Hematopoietic multipotent progenitor cell treated with erythropoietin and hydrocortisone succinate and interleukin-3 and kit ligand, for 17 days (in vitro differentiated cells): ENCODE measurements around the gene TEAD3.
"Not testable (repeated sequence)": the region's sequence is repeated elsewhere in the genome, so short reads cannot be mapped to it uniquely, and the experiment has no call there.

ENCODE experiments used
- DNase-seq: peaks from one replicate; pipeline ENCODE4 v3.0.0-alpha.2; 2015; ENCODE audit warnings: low spot score

Gene TEAD3

DNA sequence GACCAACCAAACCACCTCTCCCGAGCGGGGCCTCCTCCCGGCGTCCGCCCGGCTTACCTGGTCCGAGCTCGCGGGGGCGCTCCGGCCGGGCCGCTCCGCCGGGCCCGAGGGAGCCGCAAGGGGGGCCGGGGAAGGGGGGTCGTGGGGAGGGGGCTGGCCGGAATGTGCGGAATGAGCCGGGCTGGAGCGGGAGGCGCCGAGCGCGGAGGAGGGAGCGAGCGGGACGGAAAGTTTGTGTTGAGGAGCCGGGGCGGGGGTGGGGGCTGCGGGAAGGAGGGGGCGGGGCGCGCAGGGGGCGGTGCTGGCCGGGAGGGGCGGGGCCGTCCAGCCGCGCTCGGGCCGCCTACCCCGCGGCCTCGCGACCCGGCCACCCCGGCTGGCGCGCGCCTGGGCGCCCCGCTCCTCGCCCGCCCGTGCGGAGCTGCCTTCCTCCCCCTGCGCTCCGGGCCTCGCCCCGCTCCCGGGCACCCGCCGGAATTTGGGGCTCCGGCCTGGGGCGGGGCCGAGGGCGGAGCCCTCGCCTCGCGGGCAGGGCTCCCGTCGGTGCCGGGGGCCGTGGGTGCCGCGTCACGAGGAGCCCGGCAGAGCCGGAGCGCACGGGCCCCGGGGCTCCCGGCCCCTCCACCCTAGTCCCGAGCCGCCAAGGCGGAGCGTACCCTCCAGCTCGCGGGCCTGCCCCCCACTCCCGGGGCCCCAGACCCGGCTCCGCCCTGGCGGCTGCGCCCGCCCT is at the start of gene TEAD3:
TSS of gene TEAD3 (minus strand) at position 239 of the 730 bp plus-strand sequence.
- DNase-seq: peak; percentile 14

DNA sequence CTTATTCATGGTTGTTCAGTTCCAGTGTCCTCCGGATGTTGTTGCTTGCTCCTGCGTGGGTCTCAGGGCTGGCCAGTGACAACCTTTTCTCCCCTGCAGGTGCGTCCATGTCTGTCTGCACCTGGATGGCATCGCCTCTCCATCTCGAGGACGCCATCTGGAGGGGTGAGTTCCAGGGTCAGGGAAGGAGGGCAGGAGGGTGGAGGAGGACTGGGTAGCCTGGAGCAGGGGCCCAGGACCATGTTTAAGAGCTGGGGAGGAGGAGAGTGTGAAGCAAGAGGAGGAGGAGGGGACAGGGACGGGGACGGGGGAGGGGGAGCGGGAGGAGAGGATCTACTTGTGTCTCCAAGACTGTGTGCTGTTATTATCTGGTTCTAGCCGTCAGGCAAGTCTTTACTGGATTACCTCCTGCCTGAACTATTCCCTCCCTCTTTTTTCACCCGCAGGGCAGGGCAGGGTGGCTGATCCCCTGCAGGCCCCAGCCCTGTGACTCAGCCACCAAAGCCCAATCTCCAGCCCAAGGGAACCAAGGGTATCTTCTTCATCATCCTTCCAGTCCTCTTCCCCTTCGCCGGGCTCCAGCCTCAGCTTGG is 48.0 kb upstream of the TEAD3 start:
- no peak for DNase-seq

DNA sequence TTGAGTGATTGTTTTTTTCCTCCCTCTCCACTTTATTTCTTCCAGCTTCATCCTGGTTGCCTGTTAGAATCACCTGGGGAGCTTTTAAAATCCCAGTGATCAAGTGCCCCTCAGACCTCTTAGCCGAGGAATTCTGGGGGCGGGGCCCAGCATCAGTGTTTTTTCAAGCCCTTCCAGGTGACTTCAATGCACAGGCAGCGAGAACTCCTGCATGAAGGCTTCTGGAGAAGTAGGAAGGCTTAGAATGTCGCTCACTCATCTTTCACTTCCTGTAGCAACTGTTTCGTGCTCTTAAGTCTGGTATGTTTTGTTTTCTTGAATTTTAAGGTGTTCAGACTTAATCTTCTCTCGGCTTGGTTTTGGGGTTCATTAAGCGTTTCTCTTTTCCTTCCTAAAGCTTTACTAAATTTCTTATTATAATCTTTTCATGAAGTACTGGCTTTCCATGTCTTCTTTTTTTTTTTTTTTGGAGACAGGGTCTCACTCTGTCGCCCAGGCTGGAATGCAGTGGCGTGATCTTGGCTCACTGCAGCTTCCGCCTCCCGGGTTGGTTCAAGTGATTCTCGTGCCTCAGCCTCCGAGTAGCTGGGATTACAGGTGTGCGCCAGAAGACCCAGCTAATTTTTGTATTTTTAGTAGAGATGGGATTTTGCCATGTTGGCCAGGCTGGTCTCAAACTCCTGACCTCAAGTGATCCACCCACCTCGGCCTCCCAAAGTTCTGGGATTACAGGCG is 46.7 kb upstream of the TEAD3 start:
- DNase-seq: no peak

DNA sequence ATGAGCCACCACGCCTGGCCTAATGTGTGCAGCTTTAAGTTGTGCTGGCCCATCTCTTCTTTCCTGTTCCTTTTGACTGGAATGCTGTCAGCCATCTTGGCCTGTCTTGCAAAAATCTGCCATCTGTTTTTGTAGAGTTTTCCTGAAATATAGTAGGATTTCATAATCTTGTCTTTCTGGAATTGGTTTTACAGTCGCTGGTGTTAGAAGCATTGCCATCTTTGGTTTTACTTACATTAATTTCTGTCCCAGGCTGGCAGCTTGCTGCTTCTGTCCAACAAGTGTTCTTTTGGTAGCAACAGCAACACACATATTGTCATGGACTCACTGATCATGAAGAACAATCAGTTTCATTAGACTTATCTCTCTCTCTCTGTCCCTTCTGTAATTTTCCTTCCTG is 45.0 kb upstream of the TEAD3 start:
- no peak for DNase-seq

DNA sequence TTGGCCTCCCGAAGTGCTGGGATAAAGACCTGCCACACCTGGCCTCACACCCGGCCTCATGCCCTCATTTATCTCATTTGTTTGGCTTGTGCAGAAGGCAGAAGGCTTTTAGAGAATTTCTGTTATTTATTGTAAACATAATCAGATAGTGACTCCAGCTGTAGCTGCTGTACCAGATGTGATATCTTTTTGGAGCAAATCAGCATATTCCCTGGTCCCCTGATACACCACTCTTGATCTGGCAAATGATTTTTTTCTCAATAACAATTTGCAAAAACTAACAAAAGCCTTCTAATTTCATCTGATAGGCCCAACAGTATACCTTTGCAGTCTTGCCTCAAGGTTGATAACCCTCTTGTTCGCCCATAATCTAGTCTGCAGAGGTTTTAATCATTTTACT is 42.3 kb upstream of the TEAD3 start:
- no peak for DNase-seq

DNA sequence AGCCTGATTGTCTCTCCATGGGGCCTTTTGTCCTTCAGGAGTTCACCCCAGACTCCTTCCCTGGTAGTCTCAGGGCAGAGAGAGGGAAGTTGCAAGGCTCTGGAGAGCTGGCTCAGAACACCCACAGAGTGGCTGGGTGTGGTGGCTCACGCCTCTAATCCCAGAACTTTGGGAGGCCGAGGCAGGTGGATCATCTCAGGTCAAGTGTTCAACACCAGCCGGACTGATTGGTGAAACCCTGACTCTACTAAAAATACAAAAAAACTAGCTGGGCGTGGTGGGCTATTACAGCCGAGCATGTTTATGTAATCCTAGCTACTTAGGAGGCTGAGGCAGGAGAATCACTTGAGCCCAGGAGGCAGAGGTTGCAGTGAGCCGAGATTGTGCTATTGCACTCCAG is 39.0 kb upstream of the TEAD3 start:
- not testable (repeated sequence) for DNase-seq

DNA sequence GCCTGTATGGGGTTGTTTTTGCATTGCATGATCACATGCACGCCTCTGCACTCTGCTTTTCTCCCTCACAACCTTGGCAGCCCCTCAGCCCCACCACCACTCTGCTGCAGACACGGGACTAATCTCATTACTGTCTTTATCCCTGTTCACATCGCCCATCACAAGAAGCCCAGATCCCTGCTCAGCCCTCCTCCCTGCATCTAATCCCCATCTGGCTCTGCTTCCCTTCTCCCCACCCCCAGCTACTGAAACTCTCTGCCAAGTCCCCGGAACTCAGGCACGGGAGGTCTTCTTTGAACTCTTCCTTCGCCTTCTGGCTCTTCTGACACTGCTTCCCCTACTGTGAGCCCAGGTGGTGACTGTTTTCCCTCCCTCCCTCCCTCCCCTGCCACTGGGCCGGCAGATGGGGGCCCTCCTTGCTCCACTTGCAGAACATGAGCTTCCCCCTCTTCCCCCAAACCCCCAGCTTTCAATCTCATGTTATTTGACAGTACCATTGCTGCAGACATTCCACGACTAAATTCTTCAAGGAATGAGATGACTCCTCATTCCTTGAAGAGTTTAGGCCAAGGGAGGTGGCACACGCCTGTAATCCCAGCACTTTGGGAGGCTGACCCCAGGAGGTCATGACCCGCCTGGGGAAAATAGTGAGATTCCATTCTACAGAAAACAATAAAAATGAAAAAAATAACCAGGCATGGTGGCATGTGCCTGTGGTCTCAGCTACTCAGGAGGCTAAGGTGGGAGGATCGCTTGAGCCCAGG is 37.7 kb upstream of the TEAD3 start:
- DNase-seq: no peak

DNA sequence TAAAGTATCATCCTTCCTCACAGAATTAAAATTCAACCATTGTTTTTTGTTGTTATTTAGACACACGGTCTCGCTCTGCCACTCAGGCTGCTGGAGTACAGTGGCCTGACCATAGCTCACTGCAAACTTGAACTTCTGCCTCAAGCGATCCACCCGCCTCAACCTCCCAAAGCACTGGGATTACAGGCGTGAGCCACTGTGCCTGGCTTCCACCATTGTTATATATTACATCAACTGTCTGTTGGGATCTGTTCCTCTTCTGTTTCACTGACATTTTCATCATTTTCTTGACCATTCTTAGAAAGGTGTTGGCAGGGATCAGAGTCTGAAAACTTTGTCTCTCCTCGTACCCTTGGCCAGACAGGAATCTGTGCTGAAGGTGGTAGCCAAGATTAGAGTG is 37.1 kb upstream of the TEAD3 start:
- DNase-seq: no peak

DNA sequence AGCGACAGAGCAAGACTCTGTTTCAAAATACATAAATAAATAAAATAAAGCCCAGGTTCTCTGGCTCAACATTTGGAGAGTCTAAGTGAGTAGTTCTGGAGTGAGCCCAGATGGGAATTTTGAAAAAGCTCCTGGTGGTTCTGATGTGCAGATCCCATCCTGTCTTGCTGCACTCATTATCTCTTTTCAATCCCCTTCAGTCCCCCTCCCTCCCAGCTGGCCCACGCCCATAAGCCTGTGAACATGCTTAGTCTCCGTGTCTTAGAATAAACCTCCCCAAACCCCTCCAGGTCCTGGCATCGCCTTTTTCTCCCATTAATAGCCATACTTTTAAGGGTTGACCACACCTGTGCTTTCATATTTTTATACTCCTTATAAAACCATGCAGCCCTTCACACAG is 35.2 kb upstream of the TEAD3 start:
- DNase-seq: no peak

DNA sequence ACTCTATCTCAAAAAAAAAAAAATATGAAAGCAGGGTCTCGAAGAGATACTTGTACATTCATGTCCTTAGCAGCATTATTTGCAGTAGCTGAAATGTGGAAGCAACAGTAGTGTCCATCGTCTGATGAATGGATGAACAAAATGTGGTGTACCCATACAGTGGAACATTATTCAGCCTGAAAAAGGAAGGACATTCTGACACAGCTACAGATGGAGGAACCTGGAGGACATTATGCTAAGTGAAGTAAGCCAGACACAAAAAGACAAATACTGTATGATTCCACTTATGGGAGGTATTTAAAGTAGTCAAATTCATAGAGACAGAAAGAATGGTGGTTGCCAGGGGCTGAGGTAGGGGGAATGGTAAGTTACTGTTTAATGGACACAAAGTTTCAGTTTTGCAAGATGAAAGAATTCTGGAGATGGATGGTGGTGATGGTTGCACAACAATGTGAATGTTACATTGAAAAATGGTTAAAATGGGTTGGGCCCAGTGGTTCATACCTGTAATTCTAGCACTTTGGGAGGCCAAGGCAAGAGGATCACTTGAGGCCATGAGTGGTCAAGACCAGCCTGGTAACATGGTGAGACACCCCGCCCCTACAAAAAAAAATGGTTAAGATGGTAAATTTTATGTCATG is 27.6 kb upstream of the TEAD3 start:
- no peak for DNase-seq

DNA sequence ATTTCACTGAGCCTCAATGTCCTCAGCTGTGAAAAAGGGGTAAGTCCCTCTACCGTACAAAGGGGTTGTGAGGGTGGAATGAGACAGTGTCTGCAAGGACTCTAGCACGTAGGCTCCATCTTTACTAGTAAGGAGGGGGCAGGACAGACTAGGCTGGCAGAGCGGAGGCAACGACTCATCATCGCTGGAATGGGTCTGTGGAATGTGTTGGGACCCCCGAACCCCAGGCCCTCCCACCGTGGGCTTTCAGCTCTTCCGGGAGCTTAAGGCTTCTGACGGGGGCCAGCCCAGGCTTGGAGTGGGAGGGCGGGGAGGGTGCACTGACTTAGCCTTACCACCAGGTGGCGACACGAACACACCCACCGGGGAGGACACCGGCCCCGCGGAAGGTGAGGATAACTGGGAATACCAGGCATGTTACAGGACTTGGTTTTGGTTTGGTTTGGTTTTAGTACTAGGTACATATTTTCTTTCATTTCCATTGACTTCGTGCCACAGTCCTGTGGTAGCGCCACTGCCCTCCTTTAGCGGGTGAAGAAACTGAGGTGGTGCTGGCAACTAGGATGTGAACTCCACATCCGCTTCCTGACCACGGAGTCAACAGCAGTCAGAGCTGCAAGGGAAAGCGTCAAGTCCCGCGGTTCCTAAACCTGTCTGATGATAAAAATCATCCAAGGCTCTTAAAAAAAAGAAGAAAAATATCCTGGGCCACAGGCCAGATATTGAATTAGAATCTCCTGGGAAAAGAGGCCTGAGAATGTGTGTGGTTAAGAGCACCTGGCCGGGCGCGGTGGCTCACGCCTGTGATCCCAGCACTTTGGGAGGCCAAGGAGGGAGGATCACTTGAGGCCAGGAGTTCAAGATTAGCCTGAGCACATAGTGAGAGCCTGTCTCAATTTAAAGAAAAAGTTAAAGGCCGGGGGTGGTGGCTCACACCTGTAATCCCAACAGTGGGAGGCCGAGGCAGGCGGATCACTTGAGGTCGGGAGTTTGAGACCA is 26.1 kb upstream of the TEAD3 start:
- peak; percentile 66 for DNase-seq

DNA sequence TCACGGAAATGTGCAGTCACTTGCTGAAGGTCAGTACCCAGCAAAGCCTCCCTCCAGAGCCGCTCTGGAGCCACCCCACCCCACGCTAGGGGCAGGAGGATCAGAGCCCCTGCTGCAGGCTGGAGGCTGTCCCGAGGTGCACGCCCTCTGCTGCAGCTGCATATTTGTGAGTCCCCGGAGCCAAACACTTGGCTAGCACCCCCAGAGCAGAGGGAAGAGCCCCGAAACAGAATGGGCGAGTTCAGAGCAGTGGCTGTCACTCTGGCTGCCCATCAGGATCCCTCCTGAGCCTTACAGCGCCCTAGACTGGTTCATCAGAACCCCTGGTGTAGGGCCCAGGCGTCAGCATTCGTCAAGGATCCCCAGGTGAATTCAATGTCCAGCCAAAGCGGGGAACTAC is 25.3 kb upstream of the TEAD3 start:
- no peak for DNase-seq

DNA sequence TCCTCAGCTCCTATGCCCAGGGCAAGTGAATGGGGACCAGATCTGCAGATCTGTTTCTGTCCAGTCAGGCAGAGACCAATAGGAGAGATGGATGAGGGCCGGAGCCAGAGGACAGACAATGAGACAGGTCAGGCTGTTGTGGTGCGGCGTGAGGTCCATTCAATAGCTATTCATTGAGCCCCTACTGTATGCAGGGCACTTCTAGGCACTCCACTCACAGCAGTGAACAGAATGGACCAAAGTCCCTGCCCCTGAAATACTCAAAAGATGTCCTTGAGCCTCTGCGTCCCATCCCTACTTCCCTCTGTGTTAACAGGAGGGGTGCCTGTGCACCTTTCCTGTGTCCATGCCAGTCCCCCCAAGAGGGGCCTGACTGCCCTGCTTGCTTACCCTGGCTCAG is 24.4 kb upstream of the TEAD3 start:
- no peak for DNase-seq

DNA sequence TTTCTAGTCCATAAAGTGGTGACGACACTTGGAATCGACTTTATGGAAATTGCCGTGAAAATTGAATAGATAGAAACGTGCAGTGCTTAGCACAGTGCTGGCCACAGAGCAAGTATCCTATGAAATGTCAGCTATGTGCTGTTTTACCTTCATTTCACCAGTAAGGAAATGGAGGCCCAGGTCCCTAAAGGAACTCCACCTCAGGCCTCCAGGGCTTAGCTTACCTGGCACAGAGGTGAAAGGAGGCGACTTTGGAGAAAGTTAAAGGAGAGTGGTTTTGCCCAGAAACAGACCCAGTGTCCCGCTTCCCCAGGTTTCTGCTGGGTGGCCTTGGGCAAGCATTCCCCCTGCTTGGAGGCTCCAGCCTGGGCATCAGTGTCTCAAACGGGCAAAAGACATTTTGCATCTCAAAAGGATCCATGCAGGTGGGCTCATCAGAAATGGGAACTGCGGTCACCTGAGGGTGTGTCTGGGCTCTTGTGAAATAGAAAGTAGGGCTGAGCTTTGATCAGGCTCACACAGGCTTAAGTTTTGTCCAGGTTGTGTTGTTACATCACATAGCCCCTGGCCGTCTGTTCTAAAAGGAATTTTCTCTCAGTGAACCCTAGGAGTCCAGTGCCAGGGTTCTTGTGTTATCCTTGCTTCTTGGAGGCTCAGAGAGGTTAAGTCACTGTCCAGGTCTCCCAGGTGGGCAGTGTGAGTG is 22.6 kb upstream of the TEAD3 start:
- no peak for DNase-seq

DNA sequence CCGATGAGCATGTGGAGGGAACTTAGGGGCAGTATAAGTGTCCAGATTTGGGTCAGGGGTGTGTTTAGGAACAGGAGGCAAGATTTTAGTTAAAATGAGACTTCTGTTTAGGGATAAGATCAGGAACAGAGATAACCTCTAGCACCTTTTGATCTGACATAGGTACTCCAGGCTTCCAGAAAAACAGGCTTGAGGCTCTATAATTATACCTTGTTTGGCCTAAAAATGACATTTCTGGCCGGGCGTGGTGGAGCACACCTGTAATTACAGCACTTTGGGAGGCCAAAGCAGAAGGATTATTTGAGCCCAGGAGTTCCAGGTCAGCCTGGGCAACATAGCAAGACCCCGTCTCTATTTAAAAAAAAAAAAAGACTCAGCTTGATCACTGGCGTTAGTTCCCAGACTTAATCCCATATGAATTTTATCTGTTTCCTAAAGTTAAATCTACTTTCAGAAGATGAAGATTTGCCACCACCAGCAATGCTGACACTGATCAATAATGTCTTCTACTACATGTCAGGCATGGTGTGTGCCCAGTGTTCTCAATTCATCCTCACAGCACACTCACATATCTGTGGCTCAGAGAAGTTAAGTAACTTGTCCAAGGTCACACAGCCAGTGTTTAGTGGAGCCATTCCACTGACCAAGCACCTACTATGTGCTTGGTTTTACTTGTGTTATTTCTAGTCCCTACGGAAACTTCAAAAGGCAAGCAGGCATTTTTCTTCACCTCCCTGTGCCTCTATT is 21.9 kb upstream of the TEAD3 start:
- DNase-seq: no peak

DNA sequence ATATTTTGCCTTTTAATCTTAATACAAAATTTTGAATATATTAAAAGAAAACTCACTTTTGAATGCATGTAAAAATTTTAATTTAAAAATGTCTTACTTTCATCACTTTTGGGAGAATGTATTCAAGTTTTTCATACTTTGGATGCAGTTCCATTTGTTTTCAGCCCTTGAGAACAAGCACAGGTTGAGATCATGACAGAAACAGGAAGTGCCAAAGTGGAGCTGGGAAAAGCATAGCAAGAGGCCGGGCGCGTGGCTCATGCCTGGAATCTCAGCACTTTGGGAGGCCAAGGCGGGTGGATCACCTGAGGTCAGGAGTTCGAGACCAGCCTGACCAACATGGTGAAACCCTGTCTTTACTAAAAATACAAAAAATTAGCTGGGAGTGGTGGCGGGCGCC is 21.1 kb upstream of the TEAD3 start:
- DNase-seq: not testable (repeated sequence)

DNA sequence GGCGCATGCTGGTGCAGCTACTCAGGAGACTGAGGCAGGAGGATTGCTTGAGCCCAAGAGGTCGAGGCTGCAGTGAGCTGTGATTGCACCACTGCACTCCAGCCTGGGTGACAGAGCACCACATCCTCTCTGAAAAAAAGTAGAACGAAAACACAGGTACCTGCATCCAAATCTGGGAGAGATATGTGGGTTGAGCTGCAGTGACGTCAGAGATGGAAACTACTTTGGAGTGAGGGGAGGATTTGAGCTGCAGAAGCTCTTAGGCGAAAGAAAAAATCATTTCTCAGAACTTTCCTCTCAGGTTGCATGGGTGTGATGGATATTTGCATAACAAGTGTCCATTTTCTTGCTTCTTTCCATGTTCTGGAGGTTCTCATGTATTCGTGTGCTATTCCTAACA is 19.8 kb upstream of the TEAD3 start:
- DNase-seq: no peak

DNA sequence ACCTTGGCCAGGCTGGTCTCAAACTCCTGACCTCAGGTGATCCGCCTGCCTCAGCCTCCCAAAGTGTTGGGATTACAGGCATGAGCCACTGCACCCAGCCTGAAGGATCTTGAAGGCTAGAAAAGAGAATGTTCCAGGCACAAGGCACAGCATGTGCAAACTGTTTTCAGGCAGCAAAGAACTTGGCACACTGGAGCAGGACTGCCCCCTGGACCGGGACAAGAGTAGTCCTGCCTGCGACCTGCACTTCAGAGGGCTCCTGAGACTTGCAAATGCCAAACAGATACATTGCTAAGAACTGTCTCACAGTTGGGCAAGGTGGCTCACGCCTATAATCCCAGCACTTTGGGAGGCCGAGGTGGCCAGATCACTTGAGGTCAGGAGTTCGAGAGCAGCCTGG is 19.1 kb upstream of the TEAD3 start:
- DNase-seq: not testable (repeated sequence)

DNA sequence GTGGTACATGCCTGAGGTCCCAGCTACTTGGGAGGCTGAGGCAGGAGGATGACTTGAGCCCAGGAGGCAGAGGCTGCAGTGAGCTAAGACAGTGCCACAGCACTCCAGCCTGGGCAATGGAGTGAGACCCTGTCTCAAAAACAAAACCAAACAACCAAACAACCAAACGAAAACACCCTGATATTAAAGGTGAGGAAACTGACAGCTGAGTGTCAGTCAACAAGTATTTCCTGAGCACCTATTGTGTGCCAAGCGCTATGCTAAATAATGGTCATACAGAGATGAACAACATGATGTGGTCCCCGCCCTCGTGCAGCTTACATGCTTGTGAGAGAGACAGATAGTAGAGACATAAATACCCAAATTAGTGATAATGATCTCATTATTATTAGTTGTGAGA is 17.7 kb upstream of the TEAD3 start:
- no peak for DNase-seq

DNA sequence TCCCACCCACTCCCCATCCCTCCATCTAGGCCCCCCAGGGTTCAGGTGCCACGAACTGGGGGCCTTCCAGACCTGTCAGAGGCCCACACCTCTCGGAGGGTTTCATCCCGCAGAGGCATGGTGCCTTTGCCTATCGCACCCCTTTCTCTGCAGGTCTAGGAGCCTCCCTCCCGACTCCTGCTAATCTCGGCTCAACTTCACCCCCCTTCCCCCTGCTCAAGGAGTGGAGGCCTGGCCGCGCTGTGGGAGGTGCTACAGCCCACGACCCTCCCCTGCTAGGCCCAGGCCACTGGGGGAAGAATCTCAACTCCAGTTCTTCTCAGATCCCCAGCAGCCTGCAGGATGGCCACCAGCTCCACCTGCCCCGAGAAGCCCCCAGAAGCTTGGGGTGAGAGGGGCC is 15.9 kb upstream of the TEAD3 start, which contains the start of gene TULP1:
TSS of gene TULP1 (minus strand) at position 157 of the 400 bp plus-strand sequence. CDS start at position 119, 38 bp downstream.
- DNase-seq: no peak
